Fibroblast of skin of right biceps (primary cell): ENCODE measurements around the gene UFSP2.
"Not testable (repeated sequence)": the region's sequence is repeated elsewhere in the genome, so short reads cannot be mapped to it uniquely, and the experiment has no call there.

Source experiments
- DNase-seq: peaks from one replicate; pipeline ENCODE4 v3.0.0-alpha.2; 2013

The UFSP2 gene

GRCh38 chr4:185381288-185382196, 44.2 kb downstream of the UFSP2 start:
- DNase-seq: peak; percentile 44

GRCh38 chr4:185380320-185380719, 45.4 kb downstream of the UFSP2 start:
- DNase-seq: no peak

GRCh38 chr4:185379326-185380295, 46.2 kb downstream of the UFSP2 start:
- DNase-seq: no peak

- no peak for DNase-seq
Observed at GRCh38 chr4:185378264-185378663, 47.5 kb downstream of the UFSP2 start.

- no peak for DNase-seq
Observed at GRCh38 chr4:185374573-185374972, 51.2 kb downstream of the UFSP2 start.

GRCh38 chr4:185374027-185374426, 51.7 kb downstream of the UFSP2 start:
- DNase-seq: no peak

GRCh38 chr4:185371702-185372101, 54.1 kb downstream of the UFSP2 start:
- no peak for DNase-seq

- no peak for DNase-seq
Observed at GRCh38 chr4:185370268-185370949, 55.4 kb downstream of the UFSP2 start.

GRCh38 chr4:185369731-185370130, 56.0 kb downstream of the UFSP2 start:
- DNase-seq: peak; percentile 35

- no peak for DNase-seq
Observed at GRCh38 chr4:185364886-185365285, 60.9 kb downstream of the UFSP2 start.

GRCh38 chr4:185363251-185363650, 62.5 kb downstream of the UFSP2 start:
- DNase-seq: no peak

- DNase-seq: not testable (repeated sequence)
Observed at GRCh38 chr4:185362570-185362969, 63.2 kb downstream of the UFSP2 start.

- no peak for DNase-seq
Observed at GRCh38 chr4:185361872-185362271, 63.9 kb downstream of the UFSP2 start.

GRCh38 chr4:185359767-185360446, 65.9 kb downstream of the UFSP2 start:
- peak; percentile 61 for DNase-seq

- peak; percentile 46 for DNase-seq
Observed at GRCh38 chr4:185358959-185359358, 66.8 kb downstream of the UFSP2 start.

- peak; percentile 70 for DNase-seq
Observed at GRCh38 chr4:185358514-185358913, 67.2 kb downstream of the UFSP2 start.

GRCh38 chr4:185357733-185358440, 67.9 kb downstream of the UFSP2 start:
- no peak for DNase-seq

- peak; percentile 34 for DNase-seq
Observed at GRCh38 chr4:185357211-185357610, 68.6 kb downstream of the UFSP2 start.

- DNase-seq: no peak
Observed at GRCh38 chr4:185352741-185353140, 73.0 kb downstream of the UFSP2 start.

- no peak for DNase-seq
Observed at GRCh38 chr4:185352202-185352601, 73.6 kb downstream of the UFSP2 start.

GRCh38 chr4:185351691-185352090, 74.1 kb downstream of the UFSP2 start:
- DNase-seq: no peak
